Upper lobe of left lung (tissue), 6 donors: ENCODE data around the gene OPA3. TPM values are rescaled to one million over a fixed set of nuclear protein-coding genes. Genes with fewer than 3 reads are reported as not detected.
A peak's percentile ranks its signal among the peaks of the same experiment; 100 is the strongest.

Source experiments
- ATAC-seq, 2 donors: fragments of 200-7000 bp; cut with Tn5 transposase; one replicate each; pipeline ENCODE4 v1.9.1; 2022; ENCODE audit warnings: mild to moderate bottlenecking in 2 of 2, moderate library complexity in 2 of 2; ENCODE audit not compliant: low FRiP score in 2 of 2
- DNase-seq, 2 donors: peaks; one replicate each; pipeline ENCODE4 v3.0.0-alpha.2; 2019 to 2020
- H3K27ac ChIP-seq, 4 donors: fragments of 200-600 bp; sonication (generic); one replicate each; pipeline ENCODE4 v1.5.1; 2016 to 2019
- H3K27me3 ChIP-seq, 4 donors: fragments of 200-600 bp; sonication (generic); one replicate each; pipeline ENCODE4 v1.5.1; 2017 to 2019
- H3K36me3 ChIP-seq, 4 donors: fragments of 200-600 bp; sonication (generic); one replicate each; pipeline ENCODE4 v1.5.1; 2016 to 2019
- H3K4me1 ChIP-seq, 4 donors: fragments of 200-600 bp; sonication (generic); one replicate each; pipeline ENCODE4 v1.5.1; 2018 to 2019
- H3K4me3 ChIP-seq, 4 donors: fragments of 200-600 bp; sonication (generic); one replicate each; pipeline ENCODE4 v1.5.1; 2017 to 2019; ENCODE audit warnings: mild to moderate bottlenecking in 2 of 4, moderate library complexity in 1 of 4
- H3K9me3 ChIP-seq, 4 donors: fragments of 200-600 bp; sonication (generic); one replicate each; pipeline ENCODE4 v1.5.1; 2018 to 2019
- CTCF ChIP-seq, 6 experiments: fragments of 450-650 bp in 4 of 6; fragments of 200-600 bp in 2 of 6; sonication (generic) in 2 of 6; IDR thresholded peaks; one replicate each; pipeline ENCODE4 v1.5.1; 2016 to 2019; ENCODE audit warnings: antibody characterized with exemption in 6 of 6
- EP300 ChIP-seq, 4 donors: sonication (generic); formaldehyde crosslinking; IDR thresholded peaks; one replicate each; pipeline ENCODE4 v1.5.1; 2017; ENCODE audit warnings: antibody characterized with exemption in 4 of 4, control low read depth in 2 of 4
- POLR2A ChIP-seq, 4 donors: fragments of 450-650 bp; IDR thresholded peaks; one replicate each; pipeline ENCODE4 v1.5.1; 2016 to 2017; ENCODE audit warnings: antibody characterized with exemption in 4 of 4, mild to moderate bottlenecking in 2 of 4
- POLR2AphosphoS5 ChIP-seq, 2 donors: sonication (generic); formaldehyde crosslinking; IDR thresholded peaks; one replicate each; pipeline ENCODE4 v1.5.1; 2017; ENCODE audit warnings: antibody characterized with exemption in 2 of 2
- WGBS, 2 donors: methylation state at CpG; one replicate each; pipeline ENCODE4 v1.1.5; 2017 to 2018; 5-methylcytosine and 5-hydroxymethylcytosine counted together
- total RNA-seq, 6 donors: library from RNA; depleted of rRNA in 4 of 6; stranded (reverse); fragments of >200 nt in 4 of 6; gene quantifications; one replicate each; pipeline versions ENCODE4 v1.1.0 to v1.2.1, GENCODE V29; 2016 to 2021
- donor health status: DM: no; HTN: no; CAD: no; lungs with moderate emphysema.
- donor health status: DM: no; HTN: yes; CAD: no; lungs with severe emphysema.

OPA3 gene
- total RNA-seq, 6 donors from 2014 or later: 9.9 to 14.3 (median 12.7) TPM

DNA sequence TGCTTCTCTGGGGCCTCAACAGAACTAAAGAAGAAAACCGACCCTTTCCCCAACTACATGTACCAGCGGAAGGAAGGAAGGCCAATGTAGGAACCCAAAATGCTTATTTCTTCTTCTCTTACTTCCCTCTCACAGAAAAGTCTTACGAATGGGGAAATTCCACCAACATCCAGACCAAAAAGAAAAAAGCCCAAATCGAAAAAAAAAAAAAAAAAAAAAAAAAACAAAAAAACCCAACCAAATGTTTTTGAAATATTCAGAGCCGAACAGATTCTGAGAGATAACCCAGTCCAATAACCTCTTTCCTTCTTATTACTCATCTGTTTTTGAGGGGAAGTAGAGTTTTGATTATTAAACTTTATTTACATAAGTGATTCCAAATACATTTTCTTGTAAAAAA lies 82.5 kb downstream of the OPA3 start:
- no peak overlapping the region for H3K4me3 ChIP-seq
- no peaks in the 10 kb centered on the region for H3K36me3 ChIP-seq
- TF ChIP-seq EP300 (IDR thresholded peaks at IDR 0.05) (no peak), CTCF (IDR thresholded peaks at IDR 0.05) (no peak), POLR2AphosphoS5 (IDR thresholded peaks at IDR 0.05) (no peak), POLR2A (IDR thresholded peaks at IDR 0.05) (no peak)
- ATAC-seq: no peak
- DNase-seq: no peak
- H3K9me3 ChIP-seq: no peaks in the 10 kb centered on the region
- peak overlapping the region in 2 of 4 donors; percentile 65 to 67 for H3K27ac ChIP-seq
- 61 to 69% methylated on average over 5 of the region's 5 CpGs for WGBS, 2 donors
- H3K4me1 ChIP-seq: peaks cover 28 to 38% (median 31%) of the 10 kb centered on the region in 4 donors
- peaks cover 0 to 16% (median under 1%) of the 10 kb centered on the region in 4 donors for H3K27me3 ChIP-seq

DNA sequence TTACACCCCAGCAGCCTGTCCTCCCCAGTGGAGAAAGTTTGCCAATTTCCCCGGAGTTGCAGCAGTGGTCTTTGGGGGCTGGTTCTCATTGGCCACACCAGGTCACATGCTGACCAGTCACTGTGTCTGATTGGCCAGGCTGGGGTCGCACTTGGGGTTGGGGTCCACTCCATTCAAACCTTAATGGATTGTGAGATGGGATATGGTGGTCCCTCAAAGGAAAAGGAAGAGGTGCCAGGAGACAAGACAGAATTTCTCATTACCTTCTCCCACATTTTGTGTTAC lies 82.9 kb downstream of the OPA3 start:
- ATAC-seq (no peak), DNase-seq (no peak)
- H3K36me3 ChIP-seq: no peaks in the 10 kb centered on the region
- H3K9me3 ChIP-seq: no peaks in the 10 kb centered on the region
- 58 to 66% methylated on average over 2 of the region's 2 CpGs for WGBS, 2 donors
- TF ChIP-seq CTCF (IDR thresholded peaks at IDR 0.05) (no peak), POLR2A (IDR thresholded peaks at IDR 0.05) (no peak), POLR2AphosphoS5 (IDR thresholded peaks at IDR 0.05) (no peak), EP300 (IDR thresholded peaks at IDR 0.05) (no peak)
- no peak overlapping the region for H3K4me3 ChIP-seq
- H3K4me1 ChIP-seq: peaks cover 28 to 41% (median 32%) of the 10 kb centered on the region in 4 donors
- peaks cover 0 to 16% (median under 1%) of the 10 kb centered on the region in 4 donors for H3K27me3 ChIP-seq
- H3K27ac ChIP-seq: peak overlapping the region in 2 of 4 donors; percentile 65 to 67

- ATAC-seq (no peak), DNase-seq (no peak)
- Histone ChIP-seq H3K27ac (peak overlapping the region in 1 of 4 donors; percentile 65), H3K36me3 (no peaks in the 10 kb centered on the region), H3K9me3 (no peaks in the 10 kb centered on the region), H3K4me1 (peaks cover 32 to 43% (median 36%) of the 10 kb centered on the region in 4 donors), H3K27me3 (peaks cover 0 to 21% (median under 1%) of the 10 kb centered on the region in 4 donors), H3K4me3 (no peak overlapping the region)
- WGBS, 2 donors: 79 to 82% methylated on average over 8 of the region's 8 CpGs
- TF ChIP-seq CTCF (IDR thresholded peaks at IDR 0.05): no peak
- TF ChIP-seq EP300 (IDR thresholded peaks at IDR 0.05): no peak
These were observed 83.5 kb downstream of the OPA3 start for GRCh38 chr19:45500918-45501729.

DNA sequence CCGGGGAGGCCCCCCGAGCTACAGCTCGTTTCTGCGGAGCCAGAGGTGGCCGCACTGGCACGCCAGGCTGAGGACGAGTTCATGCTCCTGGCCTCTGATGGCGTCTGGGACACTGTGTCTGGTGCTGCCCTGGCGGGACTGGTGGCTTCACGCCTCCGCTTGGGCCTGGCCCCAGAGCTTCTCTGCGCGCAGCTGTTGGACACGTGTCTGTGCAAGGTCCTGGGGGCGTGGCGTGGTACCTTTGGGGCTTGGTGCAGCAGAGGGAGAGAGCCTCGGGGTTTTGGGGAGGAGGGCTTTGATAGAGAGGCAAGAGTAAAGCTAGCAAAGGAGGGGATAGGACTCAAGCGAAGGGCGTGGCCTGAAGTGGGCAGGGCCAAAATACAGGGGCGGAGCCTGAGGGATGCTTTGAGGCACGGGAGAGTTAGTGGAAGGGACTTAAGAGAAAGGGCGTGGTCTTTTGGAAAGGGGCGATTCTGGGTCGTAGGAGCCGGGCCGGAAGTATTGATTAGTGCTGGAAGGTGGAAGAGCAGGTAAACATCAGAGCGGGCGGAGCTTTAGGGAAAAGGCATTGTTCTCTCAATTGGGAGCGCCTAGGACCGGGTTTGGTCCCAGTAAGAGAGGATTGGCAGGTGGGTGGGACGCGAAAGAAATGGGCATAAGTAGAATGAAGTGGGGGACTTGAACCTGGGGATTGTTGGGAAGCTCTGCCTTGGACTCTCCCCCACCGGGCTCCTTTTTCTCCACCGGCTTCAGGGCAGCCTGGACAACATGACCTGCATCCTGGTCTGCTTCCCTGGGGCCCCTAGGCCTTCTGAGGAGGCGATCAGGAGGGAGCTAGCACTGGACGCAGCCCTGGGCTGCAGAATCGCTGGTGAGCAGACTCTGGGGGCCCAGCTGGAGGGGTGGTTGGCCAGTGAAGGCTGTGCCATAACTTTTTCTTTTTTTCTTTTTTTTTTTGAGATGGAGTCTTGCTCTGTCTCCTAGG lies 85.1 kb downstream of the OPA3 start:
- Histone ChIP-seq H3K4me3 (peak overlapping the region in 3 of 4 donors; percentile 24 to 38 (median 38)), H3K9me3 (no peaks in the 10 kb centered on the region), H3K36me3 (no peaks in the 10 kb centered on the region), H3K4me1 (peaks cover 33 to 40% (median 38%) of the 10 kb centered on the region in 4 donors), H3K27me3 (peaks cover 0 to 22% (median under 1%) of the 10 kb centered on the region in 4 donors), H3K27ac (no peak overlapping the region)
- no peak for TF ChIP-seq EP300 (IDR thresholded peaks at IDR 0.05)
- TF ChIP-seq POLR2A (IDR thresholded peaks at IDR 0.05): no peak
- TF ChIP-seq CTCF (IDR thresholded peaks at IDR 0.05): no peak
- TF ChIP-seq POLR2AphosphoS5 (IDR thresholded peaks at IDR 0.05): no peak
- peak in 1 of 2 donors; percentile 22 for ATAC-seq
- WGBS, 2 donors: 12 to 19% methylated on average over 26 to 29 of the region's 37 CpGs
- DNase-seq: no peak
